Medulla oblongata (tissue), 1 donor: Measurements from ENCODE around the gene ARFGAP3.
A peak's percentile ranks its signal among the peaks of the same experiment; 100 is the strongest.

Source experiments
- DNase-seq: peaks from one replicate; pipeline ENCODE4 v3.0.0-alpha.2; 2015; ENCODE audit errors: extremely low spot score

Gene ARFGAP3

GRCh38 chr22:42819412-42820044 is 37.5 kb downstream of the ARFGAP3 start:
- no peak for DNase-seq

DNA sequence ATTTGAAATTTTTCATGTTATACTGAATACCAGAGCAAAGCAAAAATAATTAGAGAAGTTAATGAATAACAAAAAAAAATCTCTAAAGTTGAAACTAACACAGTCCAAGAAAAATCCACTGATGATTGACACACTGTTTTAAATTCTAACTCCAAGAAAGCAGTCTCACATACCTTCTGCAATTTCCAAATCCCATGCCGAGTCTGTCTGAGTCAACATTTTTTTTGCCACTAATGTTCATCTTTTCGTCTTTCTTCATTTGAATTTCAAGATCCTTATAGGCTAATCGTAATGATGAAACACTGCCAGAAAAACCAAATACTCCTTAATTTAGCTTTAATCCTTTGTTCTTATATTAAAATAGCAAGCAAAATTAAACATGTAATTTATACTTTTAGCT is 39.5 kb downstream of the ARFGAP3 start:
- no peak for DNase-seq

GRCh38 chr22:42816336-42816735 is 40.7 kb downstream of the ARFGAP3 start:
- DNase-seq = no peak

GRCh38 chr22:42814616-42815015 is 42.5 kb downstream of the ARFGAP3 start:
- no peak for DNase-seq

- no peak for DNase-seq
These were observed 42.9 kb downstream of the ARFGAP3 start for GRCh38 chr22:42814215-42814614.

DNA sequence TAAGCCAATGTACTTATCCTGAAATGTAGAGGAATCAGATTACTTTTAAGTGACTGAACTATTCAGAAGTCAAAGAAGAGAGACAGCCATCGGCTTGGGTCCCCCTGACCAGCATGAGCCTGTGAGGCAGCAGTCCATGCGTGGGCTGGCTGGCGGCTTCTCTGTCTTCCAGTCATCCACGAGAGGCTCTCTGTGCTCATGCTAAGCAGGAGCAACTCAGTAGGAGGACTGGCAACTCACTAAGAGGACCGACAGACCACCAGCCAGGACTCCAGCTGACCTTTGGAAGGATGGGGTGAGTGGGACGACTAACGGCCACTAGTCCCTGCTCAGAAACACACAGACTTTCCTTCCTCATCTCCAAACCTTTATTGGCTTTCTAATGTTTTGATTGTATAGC is 43.6 kb downstream of the ARFGAP3 start:
- DNase-seq = no peak

DNA sequence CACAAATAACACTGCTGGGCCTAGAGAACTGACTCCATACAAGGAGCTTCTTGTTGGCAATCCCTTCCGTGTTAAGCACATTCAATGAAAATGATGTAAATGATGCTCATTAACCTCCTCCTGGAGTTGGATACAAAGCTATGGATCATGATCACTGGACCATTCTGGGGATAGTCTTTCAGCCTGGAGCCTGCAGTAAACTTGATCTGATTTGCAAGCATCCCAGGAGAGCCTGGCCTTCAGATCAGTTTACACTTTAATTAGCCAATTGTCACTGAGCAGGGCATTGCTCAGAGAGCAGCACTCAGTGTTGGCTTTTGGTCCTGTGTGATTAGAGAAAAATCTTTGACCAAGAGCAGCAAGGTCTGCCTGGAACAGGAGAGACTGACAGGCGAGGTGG is 45.6 kb downstream of the ARFGAP3 start:
- no peak for DNase-seq

- DNase-seq = no peak
These were observed 48.6 kb downstream of the ARFGAP3 start for GRCh38 chr22:42808521-42808920.

DNA sequence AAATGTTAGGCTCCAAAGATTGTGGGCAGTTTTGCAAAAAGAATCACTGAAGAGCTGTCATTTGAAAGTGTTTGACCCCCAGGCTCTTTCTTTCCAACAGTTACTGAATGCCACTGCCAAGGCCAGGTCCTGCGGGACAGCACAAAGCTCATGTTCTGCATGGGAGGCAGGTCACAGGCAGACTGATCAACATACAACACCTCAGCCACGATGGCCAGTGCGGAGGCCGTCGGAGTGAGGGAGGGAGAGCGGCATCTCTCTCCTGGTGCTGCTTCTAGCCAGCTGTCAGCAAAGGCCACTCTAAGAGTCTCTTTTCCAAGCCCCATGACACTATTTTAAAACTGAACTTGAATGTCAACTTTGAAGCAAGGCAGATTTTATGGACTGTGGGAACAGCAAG is 49.9 kb downstream of the ARFGAP3 start:
- DNase-seq = no peak

DNA sequence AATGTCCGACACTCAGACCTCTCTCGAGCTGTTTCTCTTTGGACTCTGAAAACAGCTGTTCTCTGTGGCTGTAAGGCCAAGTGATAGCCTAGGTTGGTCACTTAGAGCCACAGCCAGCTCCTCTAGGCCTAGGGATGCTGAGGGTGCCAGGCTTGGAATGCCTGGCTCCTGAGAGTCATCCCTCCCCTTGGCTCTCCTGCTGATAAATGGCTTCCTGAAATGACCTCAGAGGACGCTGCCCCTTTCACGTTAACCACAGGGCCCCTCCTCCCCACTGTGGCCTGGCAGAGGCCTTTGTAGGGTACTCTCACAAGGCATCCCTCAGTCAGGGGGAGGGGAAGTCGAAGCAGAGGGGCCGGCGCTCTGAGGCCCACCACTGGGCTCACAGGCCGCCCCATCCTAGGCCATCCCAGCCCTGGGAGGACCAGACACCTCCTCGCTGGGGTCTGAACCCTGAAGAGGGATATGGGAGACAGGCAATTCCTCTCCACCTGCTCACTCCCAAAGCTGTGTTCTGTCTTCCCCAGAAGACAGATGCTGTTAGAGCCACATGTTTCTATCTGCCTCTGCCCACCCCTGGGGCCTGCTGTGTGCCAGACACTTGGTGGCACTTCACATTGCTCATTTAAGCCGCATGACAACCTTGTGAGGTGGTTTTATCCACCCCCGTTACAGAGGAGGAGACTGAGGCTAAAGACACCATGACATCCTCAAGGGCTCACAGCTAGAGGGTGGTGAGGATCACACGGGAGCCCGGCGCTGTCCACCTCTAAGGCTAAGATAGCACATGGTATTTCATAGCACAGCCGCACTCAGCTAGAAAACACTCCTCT is 50.9 kb downstream of the ARFGAP3 start:
- DNase-seq = no peak

DNA sequence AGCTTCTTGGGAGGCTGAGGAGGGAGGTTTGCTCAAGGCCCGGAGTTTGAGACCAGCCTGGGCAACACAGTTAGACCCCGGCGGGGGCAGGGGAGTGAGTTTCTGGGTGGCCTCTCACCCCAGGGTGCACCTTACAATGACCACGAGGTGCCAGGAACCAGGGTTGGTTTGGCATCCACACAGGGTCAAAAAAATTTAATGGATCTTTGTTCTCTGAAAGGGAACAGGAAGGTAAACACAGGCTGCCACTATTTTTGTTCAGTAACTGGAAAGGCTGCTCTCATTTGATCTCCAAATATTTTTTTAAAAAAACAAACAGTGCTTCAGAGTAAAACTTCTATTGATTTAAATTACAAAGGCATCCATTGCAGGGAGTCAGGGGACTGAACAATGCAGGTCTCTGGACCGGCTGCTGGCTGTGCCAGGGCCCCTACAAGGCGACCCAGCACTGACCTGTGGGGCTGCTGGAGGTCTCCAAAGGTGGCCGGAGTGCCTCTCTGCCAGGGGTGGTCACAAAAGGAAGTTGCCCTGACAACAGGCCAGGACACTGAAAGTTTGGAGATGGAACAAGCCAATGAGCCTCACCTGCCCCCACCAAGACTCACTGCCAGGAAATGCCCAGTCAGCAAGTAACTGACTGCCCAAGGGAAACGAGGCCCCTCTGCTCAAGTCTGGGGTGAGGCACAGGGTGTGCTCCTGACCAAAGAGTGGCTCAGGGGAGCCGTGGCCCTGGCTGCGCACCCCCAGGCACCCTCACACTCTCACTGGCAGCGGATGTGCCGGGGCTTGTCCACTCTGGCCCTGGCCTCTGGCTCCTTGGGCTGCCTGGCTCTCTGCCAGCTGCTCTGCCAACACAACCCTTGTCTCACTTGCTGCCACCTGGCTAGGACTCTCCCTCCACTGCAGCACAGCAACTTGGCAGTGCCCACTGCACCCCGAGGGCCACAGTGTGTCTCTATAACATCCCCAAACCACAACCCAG is 51.8 kb downstream of the ARFGAP3 start:
- peak; percentile 60 for DNase-seq

DNA sequence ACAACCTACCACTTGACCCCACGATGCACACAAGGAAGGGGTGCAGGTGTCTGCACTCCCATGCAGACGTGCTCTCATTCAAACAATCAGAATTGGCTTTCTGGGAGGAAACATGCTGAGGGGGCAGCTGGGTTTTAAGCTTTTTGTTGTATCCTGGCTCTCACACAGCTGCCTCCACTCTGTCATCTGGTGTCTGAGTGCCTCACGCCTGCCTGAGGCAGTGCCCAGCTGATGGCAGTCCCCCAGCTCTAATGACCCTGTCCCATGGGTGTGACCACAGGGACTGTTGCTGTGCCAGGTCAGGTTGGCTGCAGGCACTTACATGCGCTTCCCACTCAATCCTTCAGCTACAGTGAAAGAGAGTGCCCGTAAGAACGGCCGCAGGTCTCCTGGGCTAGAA is 53.7 kb downstream of the ARFGAP3 start:
- peak; percentile 28 for DNase-seq

- no peak for DNase-seq
These were observed 55.6 kb downstream of the ARFGAP3 start for GRCh38 chr22:42801252-42802080.

DNA sequence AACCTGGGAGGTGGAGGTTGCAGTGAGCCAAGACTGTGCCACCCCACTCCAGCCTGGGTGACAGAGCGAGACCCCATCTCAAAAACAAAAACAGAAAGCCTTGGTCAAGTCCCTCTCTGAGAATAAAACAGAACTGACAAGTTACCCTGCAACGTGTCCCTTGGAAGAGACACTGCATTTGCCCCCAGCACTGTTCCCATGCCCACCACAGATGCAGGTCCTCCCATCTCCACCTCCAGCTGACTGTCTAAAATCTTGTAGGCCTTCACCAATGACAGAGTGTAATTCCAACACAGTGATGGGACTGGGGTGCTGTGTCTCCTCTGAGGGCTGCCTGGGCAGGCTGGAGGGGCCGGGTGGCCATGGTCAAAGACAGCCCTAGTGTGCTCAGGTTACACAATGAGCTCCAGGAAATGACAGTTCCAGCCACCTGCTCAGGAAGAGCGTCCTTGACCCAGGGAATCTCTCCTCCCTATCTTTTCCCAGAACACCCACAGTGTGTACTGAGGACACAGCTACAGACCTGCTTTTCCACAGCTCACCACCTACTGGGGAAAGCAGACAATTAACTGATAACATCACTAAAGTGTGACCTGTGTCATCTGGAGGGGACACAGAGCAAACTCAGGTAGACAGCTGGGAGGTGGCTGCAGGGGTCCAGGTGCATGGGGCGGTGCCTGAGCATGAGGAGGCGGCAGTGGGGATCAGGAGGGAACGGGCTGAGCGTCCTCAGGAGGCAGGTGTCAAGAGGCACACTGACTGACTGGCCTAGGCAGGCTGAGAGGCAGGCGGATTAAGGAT is 56.4 kb downstream of the ARFGAP3 start:
- no peak for DNase-seq

- no peak for DNase-seq
These were observed 57.3 kb downstream of the ARFGAP3 start for GRCh38 chr22:42799461-42800405.

DNA sequence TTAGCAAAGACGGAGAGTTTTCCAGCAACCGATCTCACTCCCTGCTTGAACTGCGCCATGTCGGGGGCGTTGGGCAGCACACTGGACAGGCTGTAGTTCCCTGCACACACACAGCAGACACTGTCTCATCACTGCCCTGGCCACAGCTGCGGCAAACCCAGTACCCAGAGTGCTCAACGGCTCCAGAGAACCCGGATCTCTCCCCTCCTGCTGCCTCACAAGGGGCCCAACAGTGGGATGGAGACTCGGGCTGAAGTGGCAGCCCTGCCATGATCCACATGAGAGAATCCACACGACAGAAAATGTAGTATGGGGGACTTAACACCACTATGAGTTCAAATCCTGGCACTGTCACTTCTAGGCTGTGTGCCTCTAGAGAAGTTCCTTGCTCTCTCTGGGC is 58.0 kb downstream of the ARFGAP3 start:
- DNase-seq = no peak

- no peak for DNase-seq
These were observed 60.1 kb downstream of the ARFGAP3 start for GRCh38 chr22:42797011-42797410.

DNA sequence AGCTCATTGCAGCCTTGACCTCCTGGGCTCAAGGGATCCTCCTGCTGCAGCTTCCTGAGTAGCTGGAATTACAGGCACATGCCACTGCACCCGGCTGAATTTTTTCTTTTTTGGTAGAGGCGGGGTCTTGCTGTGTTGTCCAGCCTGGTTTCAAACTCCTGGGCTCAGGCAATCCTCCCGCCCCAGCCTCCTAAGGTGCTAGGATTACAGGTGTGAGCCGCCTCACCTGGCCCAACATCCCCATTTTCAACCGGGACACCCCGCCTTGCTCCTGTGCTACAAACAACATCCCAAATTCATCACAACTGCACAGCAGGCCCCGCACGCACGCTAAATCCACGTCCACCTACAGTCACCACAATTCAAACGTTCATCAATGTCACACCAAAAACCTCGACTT is 61.0 kb downstream of the ARFGAP3 start:
- DNase-seq = no peak
